ENCODE data around the gene TANC1.

Gene TANC1

DNA sequence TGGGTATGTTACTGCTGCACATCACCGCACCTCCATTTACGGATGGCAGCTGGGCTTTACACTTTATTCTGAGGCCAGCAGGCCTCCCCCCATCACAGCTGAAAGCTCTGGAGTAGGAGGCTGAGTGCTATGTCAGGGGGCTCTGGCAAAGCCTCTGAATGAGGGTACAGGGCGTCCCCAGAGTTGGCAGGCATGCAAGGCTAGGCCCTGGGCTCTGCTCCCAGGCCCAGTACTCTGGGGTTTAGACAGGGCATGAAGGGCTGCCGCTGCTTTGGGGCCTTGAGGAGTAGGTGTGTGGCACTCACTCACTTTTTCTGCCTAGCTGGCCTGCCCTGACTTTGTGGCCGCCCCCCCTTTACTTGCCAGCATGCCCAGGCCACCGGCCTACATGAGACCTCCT lies 227.3 kb downstream of the TANC1 start:
- no peak for DNase-seq (ENCODE audit: low read depth, low spot score)

GRCh38 chr2:159196393-159196925 lies 228.0 kb downstream of the TANC1 start:
- DNase-seq (ENCODE audit: low read depth, low spot score) = no peak

DNA sequence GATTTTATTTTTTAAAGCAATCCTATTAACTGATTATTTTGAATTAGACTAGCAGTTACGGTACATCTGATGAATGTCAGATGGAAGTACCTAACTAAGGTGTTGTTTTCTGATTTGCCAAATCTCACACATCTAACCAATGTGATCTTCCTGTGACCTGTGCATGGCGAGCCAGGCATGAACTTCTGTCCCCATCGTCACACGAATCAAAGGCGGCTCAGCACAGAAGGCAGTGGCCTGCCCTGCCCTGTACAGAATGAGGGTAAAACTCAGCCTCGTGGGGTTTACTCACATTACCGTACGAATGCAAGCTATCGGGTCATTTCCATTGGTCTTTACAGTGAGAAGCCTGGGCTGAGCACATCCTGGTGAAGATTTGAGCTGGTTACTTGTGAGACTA lies 230.8 kb downstream of the TANC1 start:
- DNase-seq (ENCODE audit: low read depth, low spot score) = no peak

GRCh38 chr2:159199761-159200465 lies 231.5 kb downstream of the TANC1 start:
- no peak for DNase-seq (ENCODE audit: low read depth, low spot score)

- DNase-seq (ENCODE audit: low read depth, low spot score) = no peak
These were observed 232.1 kb downstream of the TANC1 start for GRCh38 chr2:159200498-159200897.

DNA sequence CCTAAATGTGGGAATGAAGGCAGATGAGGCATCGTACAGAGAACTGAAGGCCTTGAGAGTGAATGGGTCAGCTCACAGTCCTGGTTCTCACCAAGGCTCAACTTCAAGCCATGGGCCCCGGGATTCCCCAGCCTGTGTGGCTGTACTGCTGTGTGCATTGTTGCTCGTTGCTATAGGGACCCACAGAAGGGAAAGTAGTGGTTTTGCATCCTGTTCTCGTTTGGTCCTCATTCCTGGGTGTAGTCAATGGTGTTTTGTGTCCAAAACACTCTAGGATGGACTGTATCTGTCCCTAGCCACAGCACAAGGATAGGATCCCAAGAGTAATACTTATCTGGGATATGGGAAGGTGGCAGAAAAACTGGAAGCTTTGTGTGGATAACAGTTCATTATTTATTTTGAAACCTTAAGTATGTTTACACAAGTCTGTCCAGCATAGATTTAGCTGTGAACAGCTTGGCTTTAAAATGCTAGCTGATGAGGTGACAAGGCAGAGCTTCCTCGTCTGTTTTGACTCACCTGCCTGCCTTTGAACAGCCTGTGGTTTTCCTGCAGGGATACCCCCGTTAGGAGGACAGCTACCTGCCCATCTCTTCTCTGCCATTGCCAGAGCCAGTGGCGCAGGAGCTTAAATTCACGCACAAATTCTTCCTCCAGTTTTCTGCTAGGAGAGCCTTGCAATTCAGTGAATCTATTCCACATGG lies 233.1 kb downstream of the TANC1 start:
- no peak for DNase-seq (ENCODE audit: low read depth, low spot score)

DNA sequence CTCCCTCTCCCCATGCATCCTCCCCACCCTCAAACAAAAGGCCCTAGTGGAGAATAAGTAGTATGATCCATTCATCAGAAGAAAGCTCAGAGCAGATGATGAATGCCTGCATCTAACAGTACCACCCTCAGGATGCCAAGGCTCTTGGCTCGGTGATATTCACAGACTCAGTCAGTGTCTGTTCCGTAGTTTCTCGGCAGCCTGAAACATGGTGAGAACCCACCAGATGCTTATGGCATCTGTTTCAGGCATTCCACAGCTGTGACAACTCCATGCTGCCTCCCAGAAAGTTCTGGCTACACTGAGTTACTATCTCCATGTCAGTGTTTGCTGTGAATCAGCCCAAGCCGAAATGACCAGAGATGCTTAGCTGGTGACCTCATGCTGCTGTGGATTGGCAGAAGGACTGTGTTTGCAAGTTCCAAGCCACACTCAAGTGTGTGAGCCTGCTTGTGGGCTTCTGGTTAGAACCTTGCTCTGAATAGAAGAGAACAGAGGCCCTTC lies 234.2 kb downstream of the TANC1 start:
- no peak for DNase-seq (ENCODE audit: low read depth, low spot score)

- DNase-seq (ENCODE audit: low read depth, low spot score) = no peak
These were observed 236.1 kb downstream of the TANC1 start for GRCh38 chr2:159204381-159205144.

DNA sequence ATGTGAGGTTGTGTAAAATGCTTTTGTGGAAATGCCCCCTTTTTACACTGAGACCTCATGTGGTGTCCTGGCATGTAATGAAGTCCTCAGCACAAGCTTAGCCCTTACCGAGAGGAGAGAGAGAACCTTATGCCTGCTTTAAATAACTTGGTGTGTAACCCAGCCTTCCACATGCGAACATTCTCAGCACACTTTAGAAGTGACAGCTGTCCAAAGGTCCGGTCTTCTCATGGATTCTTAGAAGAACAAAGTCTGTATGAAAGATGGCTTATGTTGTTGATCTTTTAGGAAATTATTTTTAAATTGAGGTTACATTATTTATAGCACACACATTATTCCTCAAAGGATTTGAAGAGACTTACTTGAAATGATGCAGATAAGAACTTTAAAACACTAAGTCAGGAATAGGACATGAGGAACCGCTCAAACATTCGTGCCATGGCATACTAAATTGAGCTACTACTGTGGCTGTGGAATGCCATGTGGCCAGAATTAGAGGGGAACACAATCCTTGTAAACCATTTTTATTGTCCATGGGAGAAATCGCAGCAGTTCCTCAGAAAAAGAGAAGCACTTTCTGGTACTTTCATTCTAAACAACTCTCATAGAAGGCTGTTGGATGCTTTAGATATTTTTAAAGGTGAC lies 238.4 kb downstream of the TANC1 start:
- DNase-seq (ENCODE audit: low read depth, low spot score) = no peak

GRCh38 chr2:159208438-159208837 lies 240.0 kb downstream of the TANC1 start:
- DNase-seq (ENCODE audit: low read depth, low spot score) = no peak

GRCh38 chr2:159209341-159210306 lies 241.2 kb downstream of the TANC1 start:
- no peak for DNase-seq (ENCODE audit: low read depth, low spot score)

DNA sequence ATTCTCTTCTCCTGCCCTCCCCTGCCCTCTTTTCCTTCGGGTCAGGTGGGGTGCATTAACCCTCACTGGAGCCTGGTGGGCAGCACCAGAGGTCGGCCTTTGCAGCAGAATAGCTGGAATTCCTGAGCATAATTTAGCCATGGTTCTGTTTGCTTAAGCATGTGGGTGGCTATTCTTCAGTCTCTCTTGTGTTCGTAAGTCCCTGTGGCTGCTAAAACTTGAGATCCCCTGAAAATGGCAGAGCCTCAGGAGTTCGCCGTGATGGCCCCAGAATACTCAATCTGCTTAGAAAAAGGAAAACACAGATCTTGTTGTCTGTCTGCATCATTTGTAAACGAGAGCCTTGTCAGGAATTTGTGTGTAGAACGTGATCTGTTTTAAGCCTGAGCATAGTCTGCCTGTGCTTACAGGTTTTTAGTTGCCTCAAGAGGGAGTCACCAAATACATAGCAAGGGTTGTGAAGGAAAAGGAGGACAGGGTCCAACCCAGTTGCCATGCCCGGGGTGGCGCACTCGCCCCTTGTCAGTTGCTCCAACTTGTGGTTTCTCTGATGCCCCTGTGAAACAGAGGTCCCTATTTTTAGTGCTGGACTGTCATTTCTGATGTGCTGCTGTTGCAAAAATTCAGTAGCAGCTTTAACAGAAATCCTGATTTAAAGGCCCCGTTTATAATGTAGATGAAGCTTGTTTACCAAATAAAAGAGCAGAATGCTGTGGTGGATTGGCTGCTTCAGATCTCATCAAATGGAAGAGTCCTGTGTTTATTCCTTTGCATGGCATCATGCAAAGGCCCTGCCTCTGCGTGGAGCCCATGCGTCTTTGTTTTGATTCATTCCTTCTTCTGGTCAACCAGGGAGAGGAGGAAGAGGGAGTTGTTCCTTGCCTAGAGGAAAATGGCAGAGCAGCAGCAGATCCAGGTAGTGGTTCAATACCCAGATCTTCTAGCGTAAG lies 243.3 kb downstream of the TANC1 start:
- peak; percentile 76 for DNase-seq (ENCODE audit: low read depth, low spot score)

DNA sequence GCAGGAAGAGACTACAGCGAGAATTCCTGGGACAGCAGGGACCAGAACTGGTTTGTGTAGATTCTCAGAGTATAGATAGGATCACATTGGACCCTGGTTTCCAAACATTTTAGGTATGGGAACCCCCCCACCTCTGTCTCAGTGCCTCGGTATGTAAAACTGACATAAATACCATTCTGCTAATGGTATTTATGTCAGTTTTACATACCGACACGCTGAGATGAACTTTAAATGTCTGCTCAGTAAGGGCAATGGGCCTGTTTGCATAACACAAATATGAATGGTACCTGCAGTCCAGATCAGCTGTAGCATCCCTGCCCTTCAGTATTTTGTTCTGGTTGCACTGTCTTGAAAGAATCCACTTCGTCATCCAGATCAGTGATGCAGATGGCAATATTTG lies 244.9 kb downstream of the TANC1 start:
- no peak for DNase-seq (ENCODE audit: low read depth, low spot score)

DNA sequence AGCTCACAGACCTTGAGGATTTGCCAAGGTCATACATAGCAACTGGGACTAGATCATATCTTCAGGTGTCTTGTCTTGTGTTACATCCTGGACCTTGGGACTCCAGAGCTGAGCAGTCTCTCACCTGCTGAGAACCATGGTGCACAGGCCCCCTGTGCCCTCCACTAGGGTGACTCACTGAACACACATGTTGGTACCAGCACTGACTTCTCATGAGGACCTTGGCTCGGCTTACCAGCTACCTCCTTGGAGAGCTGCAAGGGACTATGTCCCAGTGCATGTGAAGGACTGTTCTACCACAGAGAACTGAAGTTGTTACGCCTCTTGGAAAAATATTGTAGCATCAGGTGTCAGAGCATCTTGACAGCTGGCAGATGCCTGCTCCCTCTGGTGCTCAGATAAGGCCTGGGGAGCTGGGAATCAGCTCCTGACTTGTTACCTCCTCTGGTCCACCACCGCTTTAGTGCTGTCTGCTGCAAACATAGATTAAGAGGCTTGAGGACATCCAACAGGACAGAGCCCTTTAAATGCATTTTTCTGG lies 246.0 kb downstream of the TANC1 start:
- no peak for DNase-seq (ENCODE audit: low read depth, low spot score)

DNA sequence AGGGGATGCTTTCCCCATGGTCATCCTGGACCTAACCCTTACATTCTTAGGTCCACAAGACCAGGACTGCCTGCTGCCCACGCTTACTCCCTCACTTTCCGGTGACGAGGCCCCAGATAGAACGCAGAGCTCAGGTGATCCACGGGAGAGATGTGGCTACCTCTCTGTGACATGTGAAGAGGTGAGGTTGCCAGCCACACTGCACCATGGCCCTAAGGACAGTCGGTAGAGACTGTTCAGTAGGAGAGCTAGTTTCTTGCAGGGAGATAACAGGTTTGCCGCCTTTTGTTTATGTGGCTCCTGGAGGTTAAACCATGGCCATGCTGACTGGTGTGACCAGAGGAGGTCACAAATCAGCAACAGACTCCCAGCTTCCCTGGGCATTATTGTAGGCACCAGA lies 246.7 kb downstream of the TANC1 start:
- no peak for DNase-seq (ENCODE audit: low read depth, low spot score)

DNA sequence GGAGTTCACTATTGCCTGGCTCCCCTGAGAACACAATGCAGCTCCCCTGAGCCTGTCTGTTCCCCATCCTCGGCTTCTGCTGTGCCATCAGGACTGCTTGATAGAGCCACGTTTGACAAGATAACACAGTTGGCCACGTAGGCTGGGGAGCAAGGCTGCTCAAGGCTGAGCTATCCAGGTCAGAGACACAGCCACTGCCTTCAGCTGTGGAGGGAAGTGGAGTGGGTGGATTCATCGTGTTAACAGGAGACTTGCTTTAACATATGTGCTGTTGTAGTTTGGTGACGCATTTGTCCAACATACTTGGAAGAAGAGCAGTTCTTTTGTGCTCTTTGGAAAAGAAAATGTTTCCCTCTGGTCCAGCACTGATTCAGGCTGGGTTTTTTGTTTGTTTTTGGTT lies 249.2 kb downstream of the TANC1 start:
- DNase-seq (ENCODE audit: low read depth, low spot score) = no peak

DNA sequence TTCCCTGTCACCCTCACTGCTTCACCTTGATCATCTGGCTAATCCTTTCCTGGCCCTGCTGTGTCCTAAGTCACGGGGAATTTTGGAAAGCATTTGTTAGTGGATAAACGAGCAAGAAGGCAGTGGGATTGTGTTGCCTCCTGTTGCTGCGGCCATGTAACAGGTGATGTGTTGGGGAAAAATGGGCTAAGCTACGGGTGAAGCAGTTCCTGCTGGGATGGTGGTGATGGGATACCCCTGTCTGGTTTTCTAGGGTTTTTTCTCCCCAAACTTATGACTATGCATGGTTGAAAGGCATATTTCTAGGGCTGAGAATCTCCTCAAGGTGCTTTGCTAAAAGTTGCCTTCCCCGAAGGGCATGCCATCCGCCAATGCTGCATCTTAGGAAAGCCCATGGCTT lies 249.9 kb downstream of the TANC1 start:
- no peak for DNase-seq (ENCODE audit: low read depth, low spot score)

DNA sequence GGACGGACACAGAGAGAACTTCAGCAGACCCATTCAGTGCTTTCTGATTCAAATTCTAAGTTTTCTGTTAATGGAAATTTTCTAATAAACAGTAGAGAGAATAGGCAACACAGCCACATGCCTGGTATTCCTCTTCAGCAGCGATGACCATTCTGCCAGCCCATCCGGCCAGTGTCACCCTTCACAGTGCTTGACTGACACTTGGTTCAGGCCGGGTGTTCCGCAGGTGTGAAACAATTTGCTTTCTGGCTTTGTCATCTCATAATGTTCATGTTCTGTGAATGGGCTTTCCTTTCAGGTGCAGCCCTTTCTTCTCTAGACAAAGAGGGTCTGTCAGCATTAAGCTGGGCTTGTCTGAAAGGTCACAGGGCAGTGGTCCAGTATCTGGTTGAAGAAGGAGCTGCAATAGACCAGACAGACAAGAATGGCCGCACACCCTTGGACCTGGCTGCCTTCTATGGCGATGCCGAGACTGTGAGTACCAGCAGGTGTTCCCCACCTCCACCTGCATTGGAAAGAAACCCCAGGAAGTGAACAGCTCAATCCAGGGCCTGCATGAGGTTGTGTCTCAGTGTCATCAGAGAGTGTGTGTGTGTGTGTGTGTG lies 251.1 kb downstream of the TANC1 start:
- DNase-seq (ENCODE audit: low read depth, low spot score) = no peak
